NCI-H2081 (cell line): Measurements from ENCODE around the gene ENO2.
"Not testable (repeated sequence)": the region's sequence is repeated elsewhere in the genome, so short reads cannot be mapped to it uniquely, and the experiment has no call there.

Experiments
- DNase-seq, 2 experiments: peaks; one replicate each; lab custom pipeline; 2025; lab: John Stamatoyannopoulos, UW

Gene ENO2

DNA sequence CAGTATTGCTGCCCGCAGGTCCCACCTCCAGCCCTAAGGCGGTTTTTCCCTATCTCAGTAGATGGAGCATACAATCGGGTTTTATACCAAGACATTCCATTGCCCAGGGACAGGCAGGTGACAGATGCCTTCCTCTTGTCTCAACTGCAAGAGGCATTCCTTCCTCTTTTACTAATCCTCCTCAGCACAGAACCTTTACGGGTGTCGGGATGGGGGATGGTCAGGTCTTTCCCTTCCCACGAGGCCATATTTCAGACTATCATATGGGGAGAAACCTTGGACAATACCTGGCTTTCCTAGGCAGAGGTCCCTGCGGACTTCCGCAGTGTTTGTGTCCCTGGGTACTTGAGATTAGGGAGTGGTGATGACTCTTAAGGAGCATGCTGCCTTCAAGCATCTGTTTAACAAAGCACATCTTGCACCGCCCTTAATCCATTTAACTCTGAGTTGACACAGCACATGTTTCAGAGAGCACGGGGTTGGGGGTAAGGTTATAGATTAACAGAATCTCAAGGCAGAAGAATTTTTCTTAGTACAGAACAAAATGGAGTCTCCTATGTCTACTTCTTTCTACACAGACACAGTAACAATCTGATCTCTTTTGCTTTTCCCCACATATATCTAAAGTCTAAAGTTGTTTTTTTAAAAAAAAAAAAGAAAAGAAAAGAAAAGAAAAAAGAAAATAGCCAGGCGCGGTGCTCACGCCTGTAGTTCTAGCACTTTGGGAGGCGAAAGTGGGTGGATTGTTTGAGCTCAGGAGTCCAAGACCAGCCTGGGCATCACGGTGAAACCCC lies 28.0 kb upstream of the ENO2 start:
- DNase-seq, result not testable (repeated sequence)

DNA sequence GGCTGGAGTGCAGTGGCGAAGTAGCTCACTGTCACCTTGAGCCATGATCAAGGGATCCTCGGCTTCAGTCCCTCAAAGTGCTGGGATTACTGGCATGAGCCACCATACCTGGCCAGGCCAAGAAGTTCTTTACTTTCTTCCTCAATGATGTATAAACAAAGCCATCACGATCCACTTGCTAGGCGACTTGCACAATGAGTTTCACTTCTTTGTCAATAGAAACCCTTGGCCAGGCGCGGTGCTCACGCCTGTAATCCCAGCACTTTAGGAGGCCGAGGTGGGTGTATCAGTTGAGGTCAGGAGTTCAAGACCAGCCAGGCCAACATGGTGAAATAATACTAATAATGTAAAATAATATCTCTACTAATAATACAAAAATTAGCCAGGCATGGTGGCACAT lies 26.9 kb upstream of the ENO2 start:
- no peak for DNase-seq

DNA sequence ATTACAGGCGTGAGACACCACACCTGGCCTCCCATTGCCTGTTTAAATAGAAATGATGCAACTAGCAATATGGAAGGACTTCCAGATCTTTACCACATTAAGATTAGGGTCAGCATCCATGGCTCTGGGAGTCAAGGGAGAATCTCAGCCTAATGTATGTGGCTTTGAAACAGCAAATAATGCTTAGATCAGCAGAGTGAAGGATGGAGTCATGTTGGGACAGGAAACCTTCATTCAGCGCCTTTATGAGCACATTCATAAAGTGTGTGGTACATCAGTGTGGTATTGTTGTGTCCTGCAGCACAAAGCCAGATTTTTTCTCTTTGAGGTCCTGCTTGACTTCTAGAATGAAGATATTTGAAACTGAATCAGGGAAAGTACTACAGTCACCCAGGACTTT lies 26.0 kb upstream of the ENO2 start:
- no peak for DNase-seq

DNA sequence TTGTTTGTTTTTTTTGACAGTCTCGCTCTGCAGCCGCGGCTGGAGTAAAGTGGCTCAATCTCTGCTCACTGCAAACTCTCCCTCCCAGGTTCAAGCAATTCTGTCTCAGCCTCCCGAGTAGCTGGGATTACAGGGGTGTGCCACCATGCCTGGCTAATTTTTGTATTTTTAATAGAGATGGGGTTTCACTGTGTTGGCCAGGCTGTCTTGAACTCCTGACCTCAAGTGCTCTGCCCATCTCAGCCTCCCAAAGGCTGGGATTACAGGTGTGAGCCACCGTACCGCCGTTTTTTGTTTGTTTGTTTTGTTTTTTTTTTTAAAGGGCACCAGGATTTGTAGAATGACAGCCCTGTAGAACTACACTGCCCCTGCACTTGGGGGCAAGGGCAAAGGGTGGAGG lies 25.6 kb upstream of the ENO2 start:
- not testable (repeated sequence) for DNase-seq

DNA sequence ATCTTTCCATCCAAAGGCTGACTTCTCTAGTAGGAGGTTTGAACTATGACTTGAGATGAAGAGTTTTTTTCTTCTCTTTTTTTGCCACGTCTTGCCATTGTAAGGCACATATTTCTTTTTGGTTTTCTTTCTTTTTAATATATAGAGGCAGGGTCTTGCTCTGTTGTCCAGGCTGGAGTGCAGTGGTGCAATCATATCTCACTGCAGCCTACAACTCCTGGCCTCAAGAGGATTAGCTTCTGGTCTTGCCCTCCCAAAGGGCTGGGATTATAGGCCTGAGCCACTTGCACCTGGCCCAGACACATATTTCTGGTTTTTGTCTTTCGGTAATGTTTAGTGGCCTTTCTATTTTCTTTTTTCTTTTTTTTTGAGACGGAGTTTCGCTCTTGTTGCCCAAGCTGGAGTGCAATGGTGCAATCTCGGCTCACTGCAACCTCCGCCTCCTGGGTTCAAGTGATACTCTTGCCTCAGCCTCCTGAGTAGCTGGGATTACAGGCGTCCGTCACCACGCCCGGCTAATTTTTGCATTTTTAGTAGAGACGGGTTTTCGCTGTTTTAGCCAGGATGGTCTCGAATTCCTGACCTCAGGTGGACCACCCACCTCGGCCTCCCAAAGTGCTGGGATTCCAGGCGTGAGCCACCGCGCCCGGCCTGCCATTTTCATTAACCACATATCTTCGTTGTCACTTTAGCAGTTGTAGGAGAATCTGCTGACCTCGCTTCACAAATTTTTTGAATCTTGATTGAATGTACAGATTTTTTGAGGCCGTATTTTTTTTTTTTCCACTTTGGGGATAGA lies 24.4 kb upstream of the ENO2 start:
- not testable (repeated sequence) for DNase-seq

DNA sequence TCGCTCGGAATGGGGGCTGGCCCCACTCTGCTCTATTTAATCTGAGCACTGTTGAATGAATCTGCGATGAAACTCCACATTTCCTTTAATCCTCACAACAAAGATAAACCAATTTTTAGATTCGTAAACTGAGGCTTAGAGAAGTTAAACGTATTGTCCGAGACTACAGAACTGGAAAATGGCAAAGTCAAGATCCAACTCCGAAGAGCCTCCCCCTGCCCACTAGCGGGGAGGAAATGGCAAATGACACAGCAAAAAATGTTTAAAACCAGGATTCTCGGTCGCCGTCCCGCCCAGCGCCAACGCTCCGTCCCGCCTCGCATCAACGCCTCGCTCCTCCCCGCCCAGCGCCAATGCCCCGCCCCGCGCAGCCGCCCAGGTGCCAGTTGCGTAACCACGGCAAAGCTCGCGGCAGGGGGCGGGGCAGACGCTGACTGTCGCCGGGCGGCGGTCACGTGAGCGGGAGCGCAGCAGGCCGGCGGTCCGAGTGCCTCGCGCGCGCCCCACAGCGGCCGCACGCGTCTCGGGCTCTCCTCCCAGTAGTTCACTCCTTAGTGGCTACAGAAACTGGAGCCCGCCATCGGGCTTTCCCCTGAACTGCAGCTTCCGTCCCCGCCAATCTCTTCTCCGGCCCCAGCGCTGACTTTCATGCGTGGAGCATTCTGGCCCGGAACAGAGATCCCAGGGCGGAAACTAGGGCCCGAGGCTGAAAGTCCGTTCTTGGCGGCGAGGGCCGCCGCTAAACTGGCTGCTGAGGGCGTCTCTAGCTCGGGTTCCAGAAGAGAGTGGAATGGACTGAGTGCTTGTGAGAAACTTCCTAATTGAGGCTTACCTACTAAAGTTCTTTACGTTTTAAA lies 23.4 kb upstream of the ENO2 start:
- peak; percentile 95 to 98 for DNase-seq

DNA sequence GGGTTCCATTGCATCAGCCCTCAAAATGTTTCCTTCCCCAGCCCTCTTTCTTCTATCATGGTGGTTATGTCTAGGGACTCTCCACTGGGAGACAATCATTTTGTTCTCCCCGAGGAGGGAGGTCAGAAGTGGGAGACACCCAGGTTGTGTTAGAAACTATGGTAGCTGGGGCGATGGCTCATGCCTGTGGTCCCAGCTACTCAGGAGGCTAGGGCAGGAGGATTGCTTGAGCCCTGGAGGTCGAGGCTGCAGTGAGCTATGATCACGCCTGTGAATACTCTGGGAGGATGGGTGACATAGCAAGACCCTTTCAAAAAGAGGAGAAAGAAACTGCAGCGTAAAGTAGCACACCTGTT lies 22.8 kb upstream of the ENO2 start:
- DNase-seq, result no peak

DNA sequence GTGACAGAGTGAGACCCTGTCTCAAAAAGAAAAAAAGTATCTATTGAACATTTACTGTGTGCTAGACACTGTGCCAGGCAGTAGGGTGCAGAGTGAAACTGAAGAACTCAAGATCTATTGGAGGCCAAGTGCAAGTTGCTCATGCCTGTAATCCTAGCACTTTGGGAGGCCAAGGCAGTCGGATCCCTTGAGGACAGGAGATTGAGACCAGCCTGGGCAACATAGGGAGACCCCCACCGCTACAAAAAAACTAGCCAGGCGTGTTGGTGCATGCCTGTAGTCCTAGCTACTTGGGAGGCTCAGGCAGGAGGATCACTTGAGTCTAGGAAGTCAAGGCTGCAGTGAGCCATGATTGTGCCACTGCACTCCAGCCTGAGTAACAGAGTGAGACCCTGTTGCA lies 21.7 kb upstream of the ENO2 start:
- not testable (repeated sequence) for DNase-seq

DNA sequence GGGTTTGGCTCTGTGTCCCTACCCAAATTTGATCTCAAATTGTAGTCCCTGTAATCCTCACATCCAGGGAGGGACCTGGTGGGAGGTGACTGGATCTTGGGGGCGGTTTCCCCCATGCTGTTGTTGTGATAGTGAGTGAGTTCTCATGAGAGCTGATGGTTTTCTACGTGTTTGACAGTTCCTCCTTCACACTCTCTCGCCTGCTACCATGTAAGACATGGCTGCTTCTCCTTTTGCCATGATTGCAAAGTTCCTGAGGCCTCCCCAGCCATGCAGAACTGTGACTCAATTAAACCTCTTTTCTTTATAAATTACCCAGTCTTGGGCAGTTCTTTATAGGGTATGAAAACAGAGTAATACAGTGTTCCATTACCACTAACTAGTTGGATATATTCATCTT lies 20.1 kb upstream of the ENO2 start:
- no peak for DNase-seq

DNA sequence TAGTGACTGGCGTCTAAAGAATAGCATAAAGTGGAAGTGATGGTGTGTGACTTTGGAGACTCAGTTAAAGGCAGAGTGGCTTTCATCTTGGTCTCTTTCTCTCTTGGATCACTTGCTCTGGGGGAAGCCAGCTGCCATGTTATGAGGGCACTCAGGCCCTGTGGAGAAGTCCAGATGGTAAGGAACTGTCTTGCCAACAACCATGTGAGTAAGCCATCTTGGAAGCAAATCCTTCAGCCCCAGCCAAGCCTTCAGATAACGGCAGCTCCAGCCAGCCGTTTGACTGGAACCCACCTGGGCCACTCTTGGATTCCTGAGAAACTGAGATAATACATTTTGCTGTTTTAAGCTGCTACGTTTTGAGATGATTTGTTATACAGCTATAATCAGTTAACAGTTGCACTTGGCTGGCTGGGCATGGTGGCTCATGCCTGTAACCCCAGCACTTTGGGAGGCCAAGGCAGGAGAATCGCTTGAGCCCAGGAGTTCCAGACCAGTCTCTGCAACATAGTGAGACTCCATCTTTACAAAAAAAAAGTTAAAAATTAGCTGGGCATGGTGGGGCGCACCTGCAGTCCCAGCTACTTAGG lies 17.4 kb upstream of the ENO2 start:
- no peak for DNase-seq

DNA sequence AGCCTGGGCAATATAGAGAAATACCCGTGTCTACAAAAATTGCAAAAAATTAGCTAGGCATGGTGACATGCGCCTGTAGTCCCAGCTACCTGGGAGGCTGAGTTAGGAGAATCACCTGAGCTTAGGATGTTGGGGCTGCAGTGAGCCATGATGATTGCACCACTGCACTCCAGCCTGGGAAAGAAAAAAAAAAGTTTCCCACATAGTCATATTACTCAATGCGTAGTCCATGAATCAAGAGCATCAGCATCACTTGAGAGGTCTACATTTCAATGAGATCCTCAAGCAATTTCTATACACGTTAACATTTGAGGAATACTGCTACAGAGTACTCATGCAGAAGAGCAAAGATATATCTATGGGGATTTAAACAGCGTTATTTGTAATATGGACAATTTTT lies 15.0 kb upstream of the ENO2 start:
- no peak for DNase-seq

DNA sequence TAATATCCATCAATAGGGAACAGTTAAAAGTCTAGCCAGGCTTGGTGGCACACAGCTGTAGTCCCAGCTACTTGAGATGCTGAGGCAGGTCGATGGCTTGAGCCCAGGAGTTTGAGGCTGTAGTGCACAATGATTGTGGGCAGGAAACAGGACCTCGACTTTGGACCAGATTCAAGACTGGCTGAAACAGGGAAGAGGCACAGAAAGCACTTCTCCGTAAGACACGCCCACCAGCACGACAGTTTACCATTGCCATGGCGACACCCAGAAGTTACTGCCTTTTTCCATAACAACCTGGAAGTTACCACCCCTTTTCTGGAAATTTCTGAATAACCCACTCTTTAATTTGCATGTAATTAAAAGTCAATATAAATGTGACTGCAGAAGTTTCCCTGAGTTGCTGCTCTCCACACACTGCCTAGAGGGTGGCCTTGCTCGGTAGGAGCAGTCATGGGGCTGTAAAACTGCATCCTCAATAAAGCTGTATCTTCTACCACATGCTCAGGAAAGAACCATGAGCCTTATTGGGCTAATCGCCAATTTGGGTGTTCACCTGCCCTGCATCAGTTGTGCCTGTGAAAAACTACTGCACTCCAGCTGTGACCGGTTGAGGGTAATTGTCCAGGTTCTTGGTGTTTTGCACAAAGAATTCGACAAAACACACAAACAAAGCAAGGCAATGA lies 14.4 kb upstream of the ENO2 start:
- DNase-seq, result peak; percentile 20 to 47

DNA sequence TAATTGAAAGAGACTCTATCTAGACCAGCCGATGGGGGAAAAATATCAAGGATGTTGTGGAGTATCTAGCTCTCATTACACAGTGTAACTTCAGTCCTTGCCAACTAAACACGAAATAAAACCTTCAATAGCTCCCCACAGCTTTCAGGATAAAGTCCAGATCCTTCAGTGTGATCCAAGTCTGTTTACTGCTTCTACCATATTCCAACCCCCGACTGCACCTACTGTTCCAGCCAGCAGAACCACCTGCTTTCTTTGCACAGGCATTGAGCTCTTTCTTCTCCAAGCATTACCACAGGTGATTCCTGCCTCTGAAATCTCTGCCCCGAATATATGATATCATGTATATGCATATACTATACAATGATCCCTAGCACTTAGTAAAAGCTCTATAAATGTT lies 11.9 kb upstream of the ENO2 start:
- DNase-seq, result no peak

DNA sequence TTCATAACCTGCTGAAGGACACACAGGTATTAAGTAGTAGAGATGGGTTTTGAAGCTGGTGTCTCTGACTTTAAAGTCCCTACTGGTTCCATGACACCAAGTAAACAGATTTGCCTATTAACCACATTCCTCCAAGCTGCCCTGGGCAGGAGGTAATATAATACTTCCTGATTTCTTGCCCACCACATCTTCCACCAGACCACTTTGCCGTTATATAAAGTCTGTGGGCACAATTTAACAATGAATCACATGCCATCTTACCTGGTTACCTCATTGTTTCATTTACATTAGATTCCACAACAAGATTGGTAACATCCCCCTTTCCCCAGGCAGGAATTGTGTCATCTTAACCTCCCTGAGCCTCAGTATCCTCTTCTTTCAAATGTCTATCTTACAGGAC lies 10.7 kb upstream of the ENO2 start:
- DNase-seq, result no peak

DNA sequence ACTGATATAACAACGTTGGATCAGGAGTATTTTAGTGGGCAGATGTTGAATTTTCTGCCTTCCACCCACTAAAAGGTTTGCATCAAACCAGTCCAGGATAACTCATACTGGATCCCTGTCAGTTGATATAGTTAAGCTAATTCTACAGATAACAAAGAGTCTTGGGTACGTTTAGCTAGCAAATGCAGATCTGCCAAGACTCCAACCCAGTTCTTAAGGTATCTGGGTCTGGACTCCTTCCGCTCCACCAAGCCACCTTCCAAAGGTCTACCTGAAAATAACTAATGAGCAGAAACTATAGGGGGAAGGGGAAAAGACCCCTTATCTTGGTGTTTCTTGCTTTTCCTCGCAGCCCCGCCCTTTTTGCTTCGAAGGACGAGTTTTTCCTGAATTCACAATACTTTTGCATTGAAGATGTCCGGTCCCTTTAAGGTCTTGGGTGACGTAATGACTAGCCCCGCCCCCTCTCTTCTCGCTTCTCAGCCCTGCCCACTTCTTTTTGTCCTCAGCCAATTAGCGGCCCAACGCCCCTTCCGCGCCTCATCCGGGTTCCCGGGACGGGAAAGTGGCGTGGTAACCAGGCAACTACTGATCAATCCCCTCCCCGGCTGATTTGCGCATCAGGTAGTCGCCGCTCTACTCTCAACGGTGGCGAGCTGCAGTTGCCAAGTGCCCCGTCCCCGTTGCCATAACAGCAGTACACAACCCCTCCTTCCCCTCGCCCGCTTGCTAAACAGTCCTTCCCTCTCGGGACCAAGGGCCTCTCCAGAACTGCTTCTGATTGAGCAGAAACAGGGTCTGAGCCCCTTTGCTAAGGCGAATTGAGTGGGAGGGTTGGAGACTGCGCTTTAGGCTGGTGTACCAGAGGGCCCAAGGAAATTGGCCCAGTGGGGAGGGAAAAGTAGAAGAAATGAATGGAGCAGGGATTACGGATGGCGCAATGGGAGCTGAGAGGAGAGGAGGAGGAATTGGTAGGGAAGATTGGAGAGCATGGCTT lies 9.8 kb upstream of the ENO2 start, which contains the start of gene LRRC23:
LRRC23 (plus strand) TSS at position 543 of the 997 bp plus-strand sequence. CDS start 812 bp downstream, outside the sequence.
- peak; percentile 97 for DNase-seq

DNA sequence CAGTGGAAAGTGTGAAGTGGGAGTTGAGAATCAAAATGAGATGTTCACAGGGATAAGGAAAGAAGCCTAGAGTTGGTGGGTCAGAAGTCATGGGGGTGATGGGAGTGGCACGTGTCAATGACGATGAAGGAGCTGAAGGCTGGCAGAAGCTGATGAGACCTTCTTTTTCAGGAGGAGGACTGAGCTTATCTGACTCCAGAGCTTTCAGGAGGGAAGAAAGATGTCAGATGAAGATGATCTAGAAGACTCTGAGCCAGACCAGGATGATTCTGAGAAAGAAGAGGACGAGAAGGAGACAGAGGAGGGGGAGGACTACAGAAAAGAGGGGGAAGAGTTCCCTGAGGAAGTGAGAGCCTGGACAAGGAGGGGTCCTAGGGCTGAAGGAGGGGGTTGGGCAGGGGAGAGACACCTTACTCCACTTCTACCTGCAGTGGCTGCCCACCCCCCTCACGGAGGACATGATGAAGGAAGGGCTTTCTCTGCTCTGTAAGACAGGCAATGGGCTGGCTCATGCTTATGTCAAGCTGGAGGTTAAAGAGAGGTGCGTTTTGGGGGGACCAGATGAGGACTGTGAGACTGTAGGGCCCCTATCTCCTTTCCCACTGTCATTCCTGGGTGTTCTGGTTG lies 8.9 kb upstream of the ENO2 start:
- no peak for DNase-seq

DNA sequence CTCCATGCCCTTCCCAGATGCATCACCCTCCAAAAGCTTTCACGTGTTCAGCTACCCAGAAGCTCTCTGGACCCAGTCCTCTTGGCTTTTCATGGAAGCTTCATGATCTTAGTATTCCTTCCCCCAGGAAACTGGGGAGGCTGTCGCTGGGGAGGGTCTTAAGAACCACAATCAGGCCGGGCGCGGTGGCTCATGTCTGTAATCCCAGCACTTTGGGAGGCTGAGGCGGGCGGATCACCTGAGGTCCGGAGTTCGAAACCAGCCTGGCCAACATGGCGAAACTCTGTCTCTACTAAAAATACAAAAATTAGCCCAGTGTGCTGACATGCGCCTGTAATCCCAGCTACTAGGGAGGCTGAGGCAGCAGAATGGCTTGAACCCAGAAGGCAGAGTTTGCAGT lies 6.2 kb upstream of the ENO2 start:
- DNase-seq, result not testable (repeated sequence)

DNA sequence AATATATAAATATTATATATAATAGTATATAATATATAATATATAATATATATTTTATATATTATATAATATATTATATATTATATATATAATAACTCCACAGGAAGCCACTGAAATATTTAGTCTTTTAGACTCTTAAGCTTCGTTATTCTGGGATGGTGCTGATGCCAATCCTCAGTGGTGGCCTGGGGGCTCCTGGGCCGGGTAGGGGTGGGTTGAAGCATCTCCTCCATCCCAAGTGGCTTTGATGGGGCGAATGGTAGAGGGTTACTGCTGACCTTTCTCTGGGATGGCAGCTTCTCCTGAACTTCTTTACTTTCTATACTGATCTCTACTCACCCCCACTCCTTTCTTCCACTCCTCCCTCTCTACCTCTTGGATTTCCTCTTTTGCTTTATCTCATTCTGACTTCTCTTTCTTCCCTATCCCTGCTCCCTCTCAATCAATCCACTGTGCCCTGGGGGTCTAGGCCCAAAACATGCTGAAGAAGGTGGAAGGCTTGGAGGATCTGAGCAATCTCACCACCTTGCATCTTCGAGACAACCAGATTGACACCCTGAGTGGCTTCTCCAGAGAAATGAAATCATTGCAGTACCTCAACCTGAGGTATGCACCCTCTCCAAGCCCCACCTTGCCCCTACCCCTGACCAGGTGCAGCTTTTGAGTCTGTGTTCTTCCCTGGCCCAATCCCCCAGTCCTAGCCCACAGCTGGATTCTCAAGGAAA lies 4.8 kb upstream of the ENO2 start:
- peak in 1 of 2 experiments; percentile 10 for DNase-seq
